Kidney (tissue), 14 donors: Measurements from ENCODE around the gene GIPR. TPM values are rescaled to one million over a fixed set of nuclear protein-coding genes. Genes with fewer than 3 reads are reported as not detected.

Experiments used
- DNase-seq, 5 donors: peaks; one replicate each; pipeline ENCODE4 v3.0.0-alpha.2; 2013 to 2020
- FAIRE-seq: peaks from 2 replicates; lab custom pipeline; 2012; peaks lifted over from hg19 to GRCh38; lab: Jason Lieb, UNC
- H3K27ac ChIP-seq, 2 donors: one replicate each; pipeline ENCODE4 v1.7.0; 2013; ENCODE audit warnings: low read depth in 2 of 2, low read length in 2 of 2, inconsistent platforms in 1 of 2
- H3K27me3 ChIP-seq: one replicate; pipeline ENCODE4 v1.7.1; 2013; ENCODE audit warnings: low read length, inconsistent platforms; ENCODE audit not compliant: control insufficient read depth, insufficient read depth
- H3K36me3 ChIP-seq, 3 donors: one replicate each; pipeline versions ENCODE4 v1.7.0 to v1.7.1; 2013; ENCODE audit warnings: low read length in 3 of 3, control low read depth in 1 of 3, inconsistent platforms in 1 of 3; ENCODE audit not compliant: insufficient read depth in 3 of 3, control insufficient read depth in 2 of 3
- H3K4me1 ChIP-seq, 3 donors: one replicate each; pipeline versions ENCODE4 v1.7.0 to v1.7.1; 2013; ENCODE audit warnings: low read length in 3 of 3, inconsistent platforms in 1 of 3, low read depth in 1 of 3; ENCODE audit not compliant: control insufficient read depth in 2 of 3, insufficient read depth in 2 of 3
- H3K4me3 ChIP-seq, 3 donors: one replicate each; pipeline versions ENCODE4 v1.7.0 to v1.8.1; 2013; ENCODE audit warnings: low read length in 3 of 3, control low read depth in 1 of 3, inconsistent platforms in 1 of 3
- H3K9ac ChIP-seq, 3 donors: one replicate each; pipeline versions ENCODE4 v1.7.0 to v1.7.1; 2013; ENCODE audit warnings: low read length in 3 of 3, control low read depth in 1 of 3, inconsistent platforms in 1 of 3
- H3K9me3 ChIP-seq, 3 donors: one replicate each; pipeline versions ENCODE4 v1.7.0 to v1.7.1; 2013; ENCODE audit warnings: low read length in 3 of 3, control low read depth in 1 of 3, inconsistent platforms in 1 of 3; ENCODE audit not compliant: control insufficient read depth in 2 of 3, insufficient read depth in 1 of 3
- CTCF ChIP-seq: IDR thresholded peaks from 3 replicates; pipeline ENCODE4 v1.5.1; 2012; ENCODE audit warnings: mild to moderate bottlenecking, moderate library complexity, borderline replicate concordance; ENCODE audit not compliant: insufficient read depth; ENCODE audit errors: extremely low read depth
- intact Hi-C: fragments of 100-400 bp; cut with DNase I; formaldehyde crosslinking; loops from one replicate; pipeline ENCODE4 v1.11.1; 2022
- polyA plus RNA-seq: library from polyadenylated mRNA; stranded (reverse); fragments of 350-450 nt; fragmentation: Illumina TruSeq; extraction: RNeasy Lipid Tissue Mini Kit (QIAGEN cat#74804); gene quantifications from one replicate; pipeline ENCODE4 v1.2.3, GENCODE V29; 2014; ENCODE audit warnings: low read depth, low replicate concordance; ENCODE audit not compliant: insufficient read depth
- total RNA-seq: library from RNA; stranded (reverse); fragmentation: NEBNext Ultra II Directional; extraction: Animal tissue kit (Norgen Biotek cat#: 25700); gene quantifications from one replicate; pipeline ENCODE4 v1.2.1, GENCODE V29; 2021
- donor health status: control.
- donor health status: control.
- donor health status: control.
- donor health status: control.
- donor health status: control.
- donor health status: DM: yes; HTN: yes; CAD: no.
- donor health status: Normal renal cell carcinoma (clear cell type).

Gene GIPR
- total and polyA plus RNA-seq, 2 donors from 2014 or later, result 0.65 to 3.3 TPM

DNA sequence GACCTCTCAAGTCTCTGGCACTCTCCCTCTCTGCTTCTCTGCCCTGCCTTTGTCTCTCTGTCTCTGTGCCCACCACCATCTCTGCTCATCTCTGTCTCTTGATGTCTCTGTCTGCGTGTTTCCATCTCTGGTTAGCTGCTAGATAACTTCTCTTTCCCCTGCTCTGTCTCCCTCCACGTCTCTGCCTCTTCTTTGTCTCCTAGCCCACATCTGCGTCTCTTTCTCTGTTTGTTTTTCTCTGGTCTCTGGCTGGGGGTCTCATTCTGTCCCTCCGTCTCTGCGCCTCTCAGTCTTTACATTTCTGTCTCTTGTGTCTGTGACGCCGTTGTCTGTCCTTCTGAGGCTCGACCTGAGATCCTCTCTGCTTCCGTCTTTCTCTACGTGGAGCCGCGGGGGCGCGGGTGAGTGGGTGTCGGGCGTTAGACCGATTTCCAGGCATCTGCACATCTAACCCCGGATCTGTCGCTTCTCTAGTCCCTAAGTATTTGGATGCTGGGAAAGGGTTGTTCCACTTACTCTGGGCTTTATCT, 386 bp downstream of the GIPR start:
- no peak overlapping the region for H3K27ac ChIP-seq
- FAIRE-seq (no peak), DNase-seq (peak in 1 of 5 donors; percentile 26)
- no peaks in the 10 kb centered on the region for H3K9me3 ChIP-seq
- TF ChIP-seq CTCF, result no peak
- H3K36me3 ChIP-seq, result no peaks in the 10 kb centered on the region
- peak overlapping the region in 2 of 3 donors; percentile 12 to 35 for H3K4me3 ChIP-seq
- intact Hi-C loops, result no loop called here
- H3K9ac ChIP-seq, result no peak overlapping the region
- H3K4me1 ChIP-seq, result peaks cover 0 to 15% (median 0%) of the 10 kb centered on the region in 3 donors
- H3K27me3 ChIP-seq, result peaks cover 26% of the 10 kb centered on the region

DNA sequence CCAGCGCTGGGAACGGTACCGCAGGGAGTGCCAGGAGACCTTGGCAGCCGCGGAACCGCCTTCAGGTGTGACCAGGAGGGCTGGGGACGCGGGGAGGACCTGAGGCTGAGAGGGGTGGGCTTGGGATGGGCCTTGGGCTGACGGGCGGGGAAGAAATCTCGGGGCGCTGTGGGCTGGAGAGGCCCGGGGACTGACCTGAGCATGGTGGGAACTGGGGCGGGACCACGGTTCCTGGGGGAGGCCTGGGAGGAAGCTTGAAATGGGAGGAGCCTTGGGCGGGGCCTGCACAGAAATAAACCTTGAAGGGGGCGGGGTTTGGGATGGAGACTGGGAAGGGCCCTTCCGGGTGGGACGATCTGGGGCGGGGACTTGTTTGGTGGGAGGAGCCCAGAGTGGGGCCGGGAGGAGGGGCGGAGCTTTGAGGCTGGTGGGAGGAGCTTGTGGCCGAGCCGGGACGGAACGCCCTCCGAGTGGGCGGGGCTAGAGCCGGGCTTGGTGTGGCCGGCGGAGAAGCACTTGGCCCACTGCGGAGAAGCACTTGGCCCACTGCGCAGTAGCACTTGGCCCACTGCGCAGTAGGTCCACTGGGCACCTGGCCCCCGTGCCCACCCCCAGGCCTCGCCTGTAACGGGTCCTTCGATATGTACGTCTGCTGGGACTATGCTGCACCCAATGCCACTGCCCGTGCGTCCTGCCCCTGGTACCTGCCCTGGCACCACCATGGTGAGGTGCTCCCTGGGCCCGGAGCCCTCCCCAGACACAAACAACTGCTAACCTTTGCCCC, 2.8 kb downstream of the GIPR start:
- Histone ChIP-seq H3K9me3 (no peaks in the 10 kb centered on the region), H3K27ac (no peak overlapping the region), H3K4me1 (peaks cover 0 to 15% (median 0%) of the 10 kb centered on the region in 3 donors), H3K9ac (no peak overlapping the region), H3K36me3 (no peaks in the 10 kb centered on the region), H3K4me3 (no peak overlapping the region), H3K27me3 (peaks cover 26% of the 10 kb centered on the region)
- FAIRE-seq (no peak), DNase-seq (peak; percentile 76 to 93 (median 84))
- intact Hi-C loops, result no loop called here
- no peak for TF ChIP-seq CTCF

DNA sequence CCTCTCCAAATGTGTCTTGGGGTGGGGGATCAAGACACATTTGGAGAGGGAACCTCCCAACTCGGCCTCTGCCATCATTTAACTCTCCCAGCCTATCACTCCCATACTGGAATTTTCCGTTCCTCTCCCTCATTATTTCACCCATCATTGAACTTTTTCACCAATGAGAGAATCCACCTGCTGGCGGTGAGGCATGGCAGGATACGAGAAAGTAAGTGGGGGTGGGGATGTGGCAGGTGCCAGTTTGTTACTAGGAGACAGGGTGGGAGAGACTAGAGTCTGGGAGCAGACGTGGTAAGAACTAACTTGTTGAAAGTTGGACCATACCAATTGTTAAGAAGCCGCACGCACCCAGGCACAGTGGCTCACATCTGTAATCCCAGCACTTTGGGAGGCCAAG, 6.9 kb downstream of the GIPR start:
- Histone ChIP-seq H3K27me3 (peaks cover 7% of the 10 kb centered on the region), H3K9ac (no peak overlapping the region), H3K4me1 (peaks cover 0 to 6% (median 5%) of the 10 kb centered on the region in 3 donors), H3K4me3 (no peak overlapping the region), H3K27ac (no peak overlapping the region), H3K36me3 (no peaks in the 10 kb centered on the region), H3K9me3 (no peaks in the 10 kb centered on the region)
- TF ChIP-seq CTCF, result no peak
- DNase-seq, result peak in 2 of 5 donors; percentile 63 to 68
- intact Hi-C loops, result no loop called here
- FAIRE-seq, result no peak
